ENCODE data around the gene WDR5.

The WDR5 gene

GRCh38 chr9:134172198-134173126 lies 36.6 kb downstream of the WDR5 start:
- no peak for DNase-seq (ENCODE audit: low read depth in 1 of 2, low spot score in 1 of 2)

DNA sequence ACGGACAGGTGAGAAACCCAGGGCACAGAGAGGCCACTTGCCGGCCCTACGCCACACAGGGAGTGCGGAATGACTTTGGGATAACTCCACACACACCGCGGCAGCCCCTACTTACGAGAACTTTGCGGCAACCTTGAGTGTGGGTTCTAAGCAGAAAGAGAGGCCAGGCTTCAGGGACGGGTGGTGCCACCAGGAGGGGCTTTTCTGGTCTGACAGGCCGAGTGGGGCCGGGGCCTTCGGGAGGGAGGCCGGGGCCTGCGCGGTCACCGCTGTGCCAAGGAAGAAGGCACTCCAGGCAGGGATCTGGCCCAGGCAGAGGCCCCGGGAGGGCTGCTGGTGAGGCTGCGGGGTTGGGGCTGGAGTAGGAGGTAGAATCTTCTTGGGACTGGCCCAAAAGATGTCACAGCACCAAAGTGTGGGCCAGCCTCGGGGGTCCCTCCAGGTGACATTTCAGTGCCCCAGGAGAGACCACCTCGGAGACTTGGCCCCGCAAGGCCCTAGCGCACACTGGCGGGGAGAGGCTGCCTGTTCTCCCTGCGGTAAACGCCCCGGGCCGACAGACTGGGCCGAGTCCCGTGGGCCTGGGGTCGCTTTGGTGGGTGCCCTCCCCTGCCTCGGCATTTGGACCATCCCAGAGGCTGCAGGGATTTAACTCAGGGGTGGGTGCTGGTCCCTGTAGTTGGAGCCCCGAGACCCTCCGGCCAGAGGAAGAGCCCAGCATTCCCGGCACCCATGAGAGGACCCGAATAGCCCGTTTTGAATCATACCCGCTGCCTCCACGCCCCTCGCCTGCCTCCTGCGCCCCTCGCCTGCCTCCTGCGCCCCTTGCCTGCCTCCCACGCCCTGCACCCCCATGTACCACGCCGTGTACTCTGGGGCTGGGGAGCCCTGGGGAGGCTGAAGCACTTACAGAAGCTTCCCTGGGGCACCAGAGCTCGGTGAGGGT lies 37.5 kb downstream of the WDR5 start:
- no peak for DNase-seq (ENCODE audit: low read depth in 1 of 2, low spot score in 1 of 2)

- DNase-seq (ENCODE audit: low read depth in 1 of 2, low spot score in 1 of 2) = no peak
Observed at GRCh38 chr9:134174073-134174449, 38.2 kb downstream of the WDR5 start.

- no peak for DNase-seq (ENCODE audit: low read depth in 1 of 2, low spot score in 1 of 2)
Observed at GRCh38 chr9:134174526-134175290, 38.8 kb downstream of the WDR5 start.

DNA sequence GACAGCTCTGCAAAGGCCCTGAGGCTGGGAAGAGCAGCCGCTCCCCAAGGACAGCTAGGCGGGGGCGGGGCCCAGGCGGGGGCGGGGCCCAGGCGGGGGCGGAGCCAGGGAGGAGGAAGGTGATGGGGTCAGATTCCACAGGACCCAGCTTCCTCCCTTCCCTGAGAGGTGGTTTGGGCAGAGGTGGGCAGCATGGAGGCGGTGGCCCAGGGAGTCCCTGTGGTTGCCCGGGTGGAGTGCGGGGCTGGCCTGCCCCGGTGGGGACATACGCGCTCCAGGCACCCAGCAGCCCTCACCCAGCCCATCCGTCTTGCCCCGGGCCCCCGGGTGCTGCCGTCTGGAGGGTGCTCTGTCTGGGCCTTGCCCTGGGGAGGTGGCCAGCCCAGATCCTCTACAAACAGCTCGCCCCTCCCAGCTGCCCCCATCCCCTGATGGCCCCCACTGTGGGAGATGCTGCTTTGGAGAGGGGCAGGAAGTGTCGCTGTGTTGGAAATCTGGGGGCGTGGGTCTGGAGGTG lies 39.5 kb downstream of the WDR5 start:
- no peak for DNase-seq (ENCODE audit: low read depth in 1 of 2, low spot score in 1 of 2)

DNA sequence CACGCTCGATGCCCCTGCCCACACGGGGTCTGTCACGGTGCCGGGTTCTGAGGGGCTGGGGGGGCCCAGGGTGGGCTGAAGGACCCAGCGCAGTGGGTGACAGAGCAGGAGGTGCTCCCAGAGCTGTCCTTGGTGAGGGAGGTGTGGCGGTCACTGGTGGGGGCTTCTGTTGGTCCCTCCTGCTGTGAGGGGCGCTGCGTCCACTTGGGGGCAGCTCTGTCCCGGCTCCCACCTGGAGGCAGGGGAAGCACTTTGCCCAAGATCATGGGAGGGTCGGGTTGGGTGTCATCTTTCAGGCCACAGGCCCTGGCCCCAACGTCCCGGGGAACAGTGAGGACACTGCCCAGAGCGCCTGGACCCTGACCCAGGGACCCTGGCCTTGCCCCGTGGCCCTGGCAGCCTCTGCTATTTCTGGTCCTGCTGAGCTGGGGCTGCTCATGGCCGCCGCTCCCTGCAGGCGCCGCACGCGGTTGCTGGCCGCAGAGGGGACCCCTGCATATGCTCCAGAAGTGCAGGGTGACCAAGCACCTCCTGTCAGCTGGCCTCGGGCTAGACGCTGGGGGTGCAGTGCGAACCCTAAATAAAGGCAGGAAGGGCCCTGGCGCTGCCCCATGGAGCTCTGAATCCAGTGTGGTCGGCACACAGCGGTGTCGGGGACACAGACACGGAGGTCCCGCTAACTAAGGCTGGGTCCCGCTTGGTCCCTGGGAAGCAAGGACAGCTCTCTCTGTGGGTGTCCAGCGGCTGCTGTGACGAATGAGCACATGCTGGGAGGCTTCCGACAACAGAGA lies 40.1 kb downstream of the WDR5 start:
- no peak for DNase-seq (ENCODE audit: low read depth in 1 of 2, low spot score in 1 of 2)

GRCh38 chr9:134176599-134176968 lies 40.7 kb downstream of the WDR5 start:
- DNase-seq (ENCODE audit: low read depth in 1 of 2, low spot score in 1 of 2) = no peak

DNA sequence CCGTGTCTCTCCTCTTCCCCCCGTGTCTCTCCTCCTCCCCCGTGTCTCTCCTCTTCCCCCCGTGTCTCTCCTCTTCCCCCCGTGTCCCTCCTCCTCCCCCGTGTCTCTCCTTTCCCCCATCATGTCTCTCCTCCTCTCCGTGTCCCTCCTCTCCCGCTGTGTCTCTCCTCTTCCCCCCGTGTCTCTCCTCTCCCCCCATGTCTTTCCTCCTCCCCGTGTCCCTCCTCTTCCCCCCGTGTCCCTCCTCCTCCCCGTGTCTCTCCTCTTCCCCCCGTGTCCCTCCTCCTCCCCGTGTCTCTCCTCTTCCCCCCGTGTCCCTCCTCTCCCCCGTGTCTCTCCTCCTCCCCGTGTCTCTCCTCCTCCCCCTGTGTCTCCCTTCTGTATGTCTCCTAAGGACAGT lies 41.3 kb downstream of the WDR5 start:
- no peak for DNase-seq (ENCODE audit: low read depth in 1 of 2, low spot score in 1 of 2)

GRCh38 chr9:134177624-134178393 lies 41.9 kb downstream of the WDR5 start:
- DNase-seq (ENCODE audit: low read depth in 1 of 2, low spot score in 1 of 2) = no peak

DNA sequence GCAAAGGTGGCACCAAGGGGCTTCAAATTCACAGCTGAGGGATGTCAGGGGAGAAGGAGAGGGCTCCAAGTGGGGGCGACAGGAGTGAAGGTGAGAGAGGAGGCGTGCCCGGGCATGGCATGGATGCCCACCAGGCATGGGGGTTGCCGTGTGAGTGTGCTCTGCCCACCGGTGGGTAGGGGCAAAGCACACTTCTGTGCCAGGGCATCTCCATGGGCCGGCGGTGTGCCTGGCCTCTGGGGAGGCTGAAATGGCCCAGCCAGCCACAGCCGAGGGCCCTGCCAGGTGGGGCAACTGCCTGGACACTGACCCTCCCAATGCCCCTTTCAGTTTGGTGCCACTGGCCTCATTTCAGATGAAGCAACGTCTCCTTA lies 42.5 kb downstream of the WDR5 start:
- DNase-seq (ENCODE audit: low read depth in 1 of 2, low spot score in 1 of 2) = no peak

- no peak for DNase-seq (ENCODE audit: low read depth in 1 of 2, low spot score in 1 of 2)
Observed at GRCh38 chr9:134178768-134179551, 43.1 kb downstream of the WDR5 start.

DNA sequence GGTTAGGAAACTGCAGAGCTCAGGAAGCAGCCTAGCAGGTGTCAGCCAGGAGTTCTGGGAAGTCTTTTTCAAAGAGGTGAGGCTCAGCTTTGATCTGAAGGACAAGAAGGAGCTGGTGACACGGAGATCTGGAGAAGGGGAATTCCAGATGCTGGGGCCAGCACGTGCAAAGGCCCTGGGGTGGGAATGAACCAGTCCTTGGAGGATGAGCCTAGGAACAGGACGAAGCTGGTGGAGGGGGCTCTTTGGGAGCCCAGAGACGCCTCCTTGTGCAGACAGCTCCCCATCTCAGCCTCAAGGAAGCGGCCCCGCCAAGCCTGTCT lies 43.7 kb downstream of the WDR5 start:
- no peak for DNase-seq (ENCODE audit: low read depth in 1 of 2, low spot score in 1 of 2)

DNA sequence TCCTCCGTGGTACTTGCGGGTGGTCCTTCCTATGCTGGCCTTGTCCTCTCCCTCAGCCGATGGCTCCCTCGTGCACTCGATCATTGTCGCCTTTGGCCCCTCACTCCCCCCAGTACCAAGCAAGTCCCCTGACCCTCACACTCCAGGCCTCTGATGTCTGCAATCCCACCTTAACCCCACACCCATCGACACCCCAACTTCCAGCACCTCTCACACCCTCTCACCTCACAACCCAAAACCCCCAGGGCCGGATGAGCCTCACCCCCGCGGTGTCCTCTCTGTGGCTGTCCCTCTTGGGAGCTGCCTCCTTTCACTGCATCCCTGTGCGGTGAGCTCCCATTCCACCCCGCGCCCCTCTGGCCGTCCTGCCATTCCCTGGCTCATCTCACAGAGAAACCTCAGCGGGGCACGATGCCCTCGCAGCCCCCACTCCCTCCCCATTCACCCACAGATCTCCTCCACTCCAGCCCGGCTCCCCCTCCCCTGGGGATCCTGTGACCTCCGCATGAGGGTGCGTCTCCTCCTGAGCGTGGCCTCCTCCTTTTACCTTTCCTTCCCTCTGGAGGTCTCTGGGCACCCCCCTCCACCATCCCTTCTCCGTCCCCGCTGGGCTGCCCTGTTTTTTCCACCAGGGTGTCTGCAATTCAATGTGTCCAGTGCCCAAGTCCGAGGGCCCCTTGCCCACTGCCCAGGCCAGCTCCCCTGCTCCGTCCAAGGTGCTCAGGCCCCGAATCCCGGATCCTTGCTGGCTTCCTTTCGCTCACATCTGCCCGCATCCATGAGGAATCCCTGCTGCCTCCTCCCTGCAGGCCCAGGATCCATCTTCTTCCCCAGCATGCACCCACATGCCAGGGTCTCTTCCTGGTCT lies 44.3 kb downstream of the WDR5 start:
- DNase-seq (ENCODE audit: low read depth in 1 of 2, low spot score in 1 of 2) = no peak

DNA sequence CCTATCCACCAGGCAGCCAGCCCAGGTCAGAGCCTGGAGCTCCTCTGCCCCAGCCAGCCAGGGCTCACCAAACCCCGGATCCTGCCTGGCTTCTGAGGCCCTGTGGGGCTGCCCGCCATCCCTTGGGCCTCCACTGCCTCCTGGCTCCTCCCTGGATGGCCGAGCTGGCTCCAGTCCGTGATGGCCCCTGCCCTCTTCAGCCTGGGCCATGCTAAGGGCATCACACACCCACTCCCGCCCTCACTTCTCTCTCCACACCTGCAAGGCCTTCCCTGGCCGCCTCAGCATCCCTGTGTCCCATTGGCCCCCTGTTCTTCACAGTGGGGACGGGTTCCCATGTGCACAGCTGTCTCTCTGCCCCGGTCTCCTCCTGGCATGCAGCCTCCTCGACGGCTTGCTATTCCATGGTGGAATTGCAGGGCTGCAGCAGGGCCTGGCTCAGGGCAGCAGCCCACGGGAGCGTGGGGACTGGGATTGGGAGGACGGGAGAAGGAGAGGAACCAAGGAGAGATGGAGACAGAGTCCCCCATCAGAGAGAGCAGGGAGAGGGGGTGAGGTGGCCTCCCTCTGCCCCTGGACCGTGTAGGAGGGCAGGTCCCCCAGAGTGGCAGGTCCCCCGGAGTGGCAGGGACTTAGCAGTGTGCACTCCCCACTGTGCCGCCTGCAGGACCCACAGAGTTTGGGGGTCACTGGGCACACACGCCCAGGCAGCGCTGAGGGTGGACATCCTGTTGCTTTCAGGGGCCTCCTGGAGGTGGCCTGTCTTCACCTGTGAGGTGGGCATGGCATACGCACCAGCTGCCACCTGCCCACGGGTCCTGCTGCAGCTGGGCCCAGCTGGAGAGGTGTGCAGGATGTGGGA lies 45.1 kb downstream of the WDR5 start:
- DNase-seq (ENCODE audit: low read depth in 1 of 2, low spot score in 1 of 2) = no peak

DNA sequence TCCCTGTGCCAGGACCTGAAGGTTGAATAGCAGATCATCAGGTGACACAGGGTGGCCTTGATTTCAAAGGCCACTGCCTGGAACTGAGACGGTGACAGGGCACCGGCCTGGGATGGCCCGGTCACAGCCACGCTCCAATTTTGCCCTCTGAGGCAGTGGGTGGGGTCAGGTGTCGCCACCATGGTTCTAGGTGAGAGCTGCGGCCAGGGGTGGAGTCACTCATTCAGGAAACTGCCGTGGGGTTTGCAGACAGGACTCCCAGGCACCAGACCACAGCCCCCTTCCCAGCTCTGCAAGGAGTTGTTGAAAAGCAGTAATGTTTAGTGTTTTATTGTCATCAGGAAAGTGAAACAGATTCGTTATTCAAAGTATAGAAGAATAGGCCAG lies 45.8 kb downstream of the WDR5 start:
- no peak for DNase-seq (ENCODE audit: low read depth in 1 of 2, low spot score in 1 of 2)

DNA sequence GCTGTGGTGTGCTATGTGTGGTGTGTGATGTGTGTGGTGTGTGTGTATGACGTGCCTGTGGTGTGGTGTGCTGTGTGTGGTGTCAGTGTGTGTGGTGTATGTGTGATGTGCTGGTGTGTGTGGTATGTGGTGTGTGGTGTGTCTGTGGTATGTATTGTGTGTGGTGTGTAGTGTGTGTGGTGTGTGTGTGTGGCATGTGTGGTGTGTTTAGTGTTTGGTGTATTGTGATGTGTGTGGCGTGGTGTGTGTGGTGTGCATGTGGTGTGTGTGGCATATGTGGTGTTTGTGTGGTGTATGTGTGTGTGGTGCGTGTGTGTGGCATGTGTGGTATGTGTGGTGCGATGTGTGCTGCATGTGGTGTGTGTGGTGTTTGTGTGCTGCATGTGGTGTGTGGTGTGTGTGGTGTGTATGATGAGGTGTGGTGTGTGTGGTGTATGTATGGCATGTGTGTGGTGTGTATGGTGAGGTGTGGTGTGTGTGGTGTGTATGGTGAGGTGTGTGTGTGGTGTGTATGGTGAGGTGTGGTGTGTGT lies 46.7 kb downstream of the WDR5 start:
- no peak for DNase-seq (ENCODE audit: low read depth in 1 of 2, low spot score in 1 of 2)

- DNase-seq (ENCODE audit: low read depth in 1 of 2, low spot score in 1 of 2) = no peak
Observed at GRCh38 chr9:134185536-134186011, 49.7 kb downstream of the WDR5 start.
